Right lung (tissue), 5 donors: Measurements from ENCODE around the gene DCLK1. TPM values are rescaled to one million over a fixed set of nuclear protein-coding genes. Genes with fewer than 3 reads are reported as not detected.

Experiments used
- polyA plus RNA-seq, 5 donors: library from polyadenylated mRNA; unstranded; fragments of 120-200 nt; gene quantifications; one replicate each; pipeline versions ENCODE4 v1.2.1 to v1.2.3, GENCODE V29; 2013; ENCODE audit warnings: inconsistent platforms in 1 of 5, low replicate concordance in 1 of 5; ENCODE audit not compliant: insufficient read length in 5 of 5, insufficient read depth in 1 of 5

Gene DCLK1
- polyA plus RNA-seq, 5 donors = 10.0 to 13.2 (median 11.2) TPM

Other genes with a start within 250 kb of the DCLK1 start
- gene SOHLH2, start 83.2 kb upstream of the DCLK1 start, polyA plus RNA-seq = 1 to 10 TPM; 1.1 to 5.5 (median 4.5) TPM
- gene CCDC169, start 166.4 kb upstream of the DCLK1 start, polyA plus RNA-seq = 1 to 10 TPM; 4.3 to 9.3 (median 9.1) TPM
- 100 to 1,000 TPM in 2 of 5 donors, 10 to 100 TPM in 3; 72.2 to 105 (median 94.3) TPM for gene SPART, start 215.0 kb upstream of the DCLK1 start, polyA plus RNA-seq